IMR-90 (cell line): ENCODE data around the gene CLDN6. TPM values are rescaled to one million over a fixed set of nuclear protein-coding genes. Genes with fewer than 3 reads are reported as not detected.

Source experiments
- ATAC-seq: fragments of 200-7000 bp; cut with Tn5 transposase; 2 replicates; pipeline ENCODE4 v1.9.1; 2020; ENCODE audit warnings: low read depth, mild to moderate bottlenecking, moderate library complexity
- BruUV-seq: library from RNA; stranded (reverse); fragments of 400-500 nt; replicated peaks from 2 replicates; lab custom pipeline; 2021; lab: Mats Ljungman, UMichigan
- CTCF ChIA-PET: fragments of 300-600 bp; formaldehyde crosslinking; extraction: SDS; loops from one replicate; lab custom pipeline; 2021; ENCODE audit warnings: antibody characterized with exemption; lab: Yijun Ruan, JAX
- POLR2A ChIA-PET: fragments of 300-600 bp; sonication (Branson Sonifier 250); formaldehyde crosslinking; loops from one replicate; lab custom pipeline; 2022; ENCODE audit warnings: antibody characterized with exemption; ENCODE audit not compliant: unreplicated experiment; lab: Charles Lee
- DNase-seq: peaks from one replicate; pipeline ENCODE4 v3.0.0; 2013
- H2AFZ ChIP-seq: replicated peaks from 2 replicates; pipeline ENCODE3; 2013; ENCODE audit warnings: low read length, mild to moderate bottlenecking; ENCODE audit not compliant: poor library complexity
- H2AK5ac ChIP-seq: 2 replicates; pipeline ENCODE4 v1.6.1; 2013; ENCODE audit warnings: low read depth, low read length, inconsistent platforms
- H2AK9ac ChIP-seq: replicated peaks from 2 replicates; pipeline ENCODE3; 2013; ENCODE audit warnings: mild to moderate bottlenecking, low read depth, low read length, moderate library complexity; ENCODE audit not compliant: poor library complexity
- H2BK120ac ChIP-seq: 2 replicates; pipeline ENCODE4 v1.6.1; 2013; ENCODE audit warnings: low read depth, low read length, inconsistent platforms
- H2BK15ac ChIP-seq: 3 replicates; pipeline ENCODE4 v1.6.1; 2013; ENCODE audit warnings: low read depth, low read length, inconsistent platforms
- H2BK20ac ChIP-seq: 2 replicates; pipeline ENCODE4 v1.6.1; 2013; ENCODE audit warnings: low read depth, mild to moderate bottlenecking, inconsistent platforms, low read length, moderate library complexity
- H2BK5ac ChIP-seq: 2 replicates; pipeline ENCODE4 v1.6.1; 2013; ENCODE audit warnings: mild to moderate bottlenecking, low read depth, low read length, inconsistent platforms; ENCODE audit not compliant: poor library complexity, severe bottlenecking
- H3K14ac ChIP-seq: replicated peaks from 2 replicates; pipeline ENCODE4 v1.6.1; 2013; ENCODE audit warnings: low read depth, low read length, inconsistent platforms
- H3K18ac ChIP-seq: 2 replicates; pipeline ENCODE4 v1.6.1; 2013; ENCODE audit warnings: low read depth, low read length, control low read depth
- H3K23ac ChIP-seq: 2 replicates; pipeline ENCODE4 v1.6.1; 2013; ENCODE audit warnings: low read depth, low read length, inconsistent platforms
- H3K27ac ChIP-seq: 2 replicates; pipeline ENCODE4 v1.5.1; 2013; ENCODE audit warnings: mild to moderate bottlenecking, control low read depth, low read length; ENCODE audit not compliant: insufficient read depth
- H3K27me3 ChIP-seq: 2 replicates; pipeline ENCODE4 v1.6.1; 2013; ENCODE audit warnings: low read length; ENCODE audit not compliant: control insufficient read depth, insufficient read depth
- H3K36me3 ChIP-seq: 2 replicates; pipeline ENCODE4 v1.6.1; 2013; ENCODE audit warnings: low read length, mixed read lengths; ENCODE audit not compliant: control insufficient read depth, insufficient read depth
- H3K4ac ChIP-seq: 2 replicates; pipeline ENCODE4 v1.6.1; 2013; ENCODE audit warnings: low read depth, low read length, inconsistent platforms
- H3K4me1 ChIP-seq: 2 replicates; pipeline ENCODE4 v1.6.1; 2013; ENCODE audit warnings: low read length, mixed read lengths; ENCODE audit not compliant: control insufficient read depth, insufficient read depth
- H3K4me2 ChIP-seq: 2 replicates; pipeline ENCODE4 v1.6.1; 2013; ENCODE audit warnings: low read depth, mild to moderate bottlenecking, control low read depth, low read length, moderate library complexity
- H3K4me3 ChIP-seq: 2 replicates; pipeline ENCODE4 v1.5.1; 2013; ENCODE audit warnings: low read depth, mild to moderate bottlenecking, control low read depth, low read length, moderate library complexity; ENCODE audit not compliant: insufficient read depth
- H3K56ac ChIP-seq: 2 replicates; pipeline ENCODE4 v1.6.1; 2013; ENCODE audit warnings: low read length, inconsistent platforms; ENCODE audit not compliant: insufficient read depth; ENCODE audit errors: extremely low read depth
- H3K79me1 ChIP-seq, 2 experiments: 2 replicates each; pipeline ENCODE4 v1.6.1; 2013; ENCODE audit warnings: low read length in 2 of 2, inconsistent platforms in 1 of 2, low read depth in 1 of 2
- H3K9ac ChIP-seq: 2 replicates; pipeline ENCODE4 v1.6.1; 2013; ENCODE audit warnings: low read depth, low read length, control low read depth
- H3K9me1 ChIP-seq: 2 replicates; pipeline ENCODE4 v1.6.1; 2013; ENCODE audit warnings: low read length, inconsistent platforms; ENCODE audit not compliant: insufficient read depth
- H3K9me3 ChIP-seq: 2 replicates; pipeline ENCODE4 v1.6.1; 2013; ENCODE audit warnings: low read length; ENCODE audit not compliant: control insufficient read depth, insufficient read depth
- H4K20me1 ChIP-seq: 2 replicates; pipeline ENCODE4 v1.6.1; 2013; ENCODE audit warnings: low read length, inconsistent platforms; ENCODE audit not compliant: insufficient read depth
- H4K5ac ChIP-seq: 2 replicates; pipeline ENCODE4 v1.6.1; 2013; ENCODE audit warnings: mild to moderate bottlenecking, low read depth, low read length, control low read depth
- H4K8ac ChIP-seq, 2 experiments: 2 replicates each; pipeline ENCODE4 v1.6.1; 2013; ENCODE audit warnings: low read depth in 2 of 2, low read length in 2 of 2, control low read depth in 1 of 2, inconsistent platforms in 1 of 2
- H4K91ac ChIP-seq: 2 replicates; pipeline ENCODE4 v1.6.1; 2013; ENCODE audit warnings: low read depth, low read length, inconsistent platforms; ENCODE audit not compliant: insufficient read depth
- CEBPB ChIP-seq: IDR thresholded peaks from 2 replicates; pipeline ENCODE4 v1.6.1; 2012; ENCODE audit warnings: low read depth, low read length, improper control_type of control experiment
- CHD1 ChIP-seq: IDR thresholded peaks from 2 replicates; pipeline ENCODE4 v1.6.1; 2012; ENCODE audit warnings: low read depth, low read length, improper control_type of control experiment
- CTCF ChIP-seq: conservative IDR thresholded peaks from 2 replicates; pipeline ENCODE4 v1.5.1; 2012; ENCODE audit warnings: mild to moderate bottlenecking, low read depth, low read length, improper control_type of control experiment
- ELK1 ChIP-seq: fragments of 150-350 bp; IDR thresholded peaks from 2 replicates; pipeline ENCODE4 v1.6.1; 2016; ENCODE audit warnings: low read depth, mild to moderate bottlenecking, low read length, moderate library complexity, borderline replicate concordance
- FOS ChIP-seq: fragments of 150-350 bp; IDR thresholded peaks from 2 replicates; pipeline ENCODE4 v1.6.1; 2016; ENCODE audit warnings: low read depth, low read length
- MAFK ChIP-seq: IDR thresholded peaks from 2 replicates; pipeline ENCODE4 v1.6.1; 2012; ENCODE audit warnings: low read depth, low read length, improper control_type of control experiment
- MAZ ChIP-seq: IDR thresholded peaks from 2 replicates; pipeline ENCODE4 v1.6.1; 2012; ENCODE audit warnings: low read depth, mild to moderate bottlenecking, low read length, improper control_type of control experiment, moderate library complexity, borderline replicate concordance
- MXI1 ChIP-seq: IDR thresholded peaks from 2 replicates; pipeline ENCODE4 v1.6.1; 2012; ENCODE audit warnings: low read depth, mild to moderate bottlenecking, low read length, moderate library complexity, borderline replicate concordance
- NFE2L2 ChIP-seq: fragments of 150-350 bp; IDR thresholded peaks from 2 replicates; pipeline ENCODE4 v1.6.1; 2016; ENCODE audit warnings: low read depth, mild to moderate bottlenecking, low read length
- POLR2A ChIP-seq: IDR thresholded peaks from 2 replicates; pipeline ENCODE4 v1.6.1; 2012; ENCODE audit warnings: mild to moderate bottlenecking, low read depth, low read length
- RFX5 ChIP-seq: IDR thresholded peaks from 2 replicates; pipeline ENCODE4 v1.8.0; 2012; ENCODE audit warnings: low read depth, mild to moderate bottlenecking, low read length, moderate library complexity
- USF2 ChIP-seq: fragments of 150-350 bp; IDR thresholded peaks from 2 replicates; pipeline ENCODE4 v1.6.1; 2017; ENCODE audit warnings: mild to moderate bottlenecking, antibody characterized with exemption, low read length, low read depth
- WGBS, 2 experiments: methylation state at CpG; one replicate each; pipeline versions ENCODE4 v1.1.5 to v1.1.7; 2013; ENCODE audit warnings: missing lambda C conversion rate in 2 of 2; ENCODE audit not compliant: insufficient read length in 1 of 2; ENCODE audit errors: extremely low coverage in 2 of 2; 5-methylcytosine and 5-hydroxymethylcytosine counted together
- dilution Hi-C: fragments of 300-500 bp; cut with HindIII; formaldehyde crosslinking; loops from one replicate; pipeline ENCODE4 v1.14.3; 2018; ENCODE audit warnings: low sequenced_read_pairs; ENCODE audit not compliant: unreplicated experiment
- in situ Hi-C: fragments of 300-500 bp; cut with MboI; formaldehyde crosslinking; loops from 3 replicates; pipeline ENCODE4 v1.14.3; 2019; ENCODE audit warnings: low sequenced_read_pairs, inconsistent platforms, mixed read lengths
- intact Hi-C: fragments of 100-400 bp; cut with micrococcal nuclease; formaldehyde crosslinking; loops from 2 replicates; pipeline ENCODE4 v1.10.0; 2022
- polyA plus RNA-seq, 3 experiments: library from polyadenylated mRNA; depleted of rRNA; stranded (reverse); fragments of >200 nt; gene quantifications; 2 replicates each; pipeline ENCODE4 v1.2.3, GENCODE V29; 2012; ENCODE audit warnings: low replicate concordance in 1 of 3
- total RNA-seq: library from RNA; depleted of rRNA; stranded (reverse); fragments of >200 nt; gene quantifications from 2 replicates; pipeline ENCODE4 v1.2.3, GENCODE V29; 2012

CLDN6 gene
- total and polyA plus RNA-seq, 2 of the 4 experiments (the other 2 are of a cell fraction) = 0.14 TPM; not detected in 1

- Histone ChIP-seq H2AK5ac (no peak overlapping the region), H3K4me3 (no peak overlapping the region), H2AFZ (no peak overlapping the region), H4K5ac (no peak overlapping the region), H3K79me1 (peaks cover 14 to 26% of the 10 kb centered on the region in 2 experiments), H3K9me1 (0 out of 2 replicates have a peak, but pooled peaks cover 1% of the 10 kb centered on the region), H3K9me3 (no peaks in the 10 kb centered on the region), H3K14ac (no peak overlapping the region), H3K4me1 (peaks cover 4% of the 10 kb centered on the region), H2AK9ac (no peak overlapping the region), H2BK120ac (no peak overlapping the region), H2BK5ac (no peak overlapping the region), H3K36me3 (peaks cover 2% of the 10 kb centered on the region; the same call in 1 of the 2 replicates), H2BK20ac (no peak overlapping the region), H3K9ac (no peak overlapping the region), H3K23ac (no peak overlapping the region), H3K18ac (no peak overlapping the region), H3K4ac (no peak overlapping the region), H3K56ac (no peak overlapping the region), H4K8ac (no peak overlapping the region), H2BK15ac (no peak overlapping the region), H3K4me2 (no peak overlapping the region), H4K91ac (no peak overlapping the region), H3K27me3 (no peaks in the 10 kb centered on the region), H4K20me1 (peaks cover 6% of the 10 kb centered on the region; the same call in 1 of the 2 replicates), H3K27ac (no peak overlapping the region)
- intact Hi-C loops = no loop called here
- CTCF ChIA-PET = no interaction called here
- in situ Hi-C loops = no loop called here
- POLR2A ChIA-PET = no interaction called here
- no TSS peak for BruUV-seq
- ATAC-seq (no peak), DNase-seq (no peak)
- no peak for TF ChIP-seq MAZ
- no peak for TF ChIP-seq MXI1
- TF ChIP-seq CEBPB = no peak
- TF ChIP-seq NFE2L2 = no peak
- no peak for TF ChIP-seq USF2
- TF ChIP-seq CHD1 = no peak
- no peak for TF ChIP-seq MAFK
- no peak for TF ChIP-seq CTCF
- no peak for TF ChIP-seq ELK1
- no peak for TF ChIP-seq RFX5
- no peak for TF ChIP-seq POLR2A
- no peak for TF ChIP-seq FOS
- 100% methylated on average over 2 of the region's 15 CpGs; no CpG with 5 or more reads in 1 of the 2 experiments for WGBS, 2 experiments
- dilution Hi-C loops = no loop called here
Observed at GRCh38 chr16:2976673-2977072, 41.3 kb downstream of the CLDN6 start.
